Measurements from ENCODE around the gene KIAA1217.

DNA sequence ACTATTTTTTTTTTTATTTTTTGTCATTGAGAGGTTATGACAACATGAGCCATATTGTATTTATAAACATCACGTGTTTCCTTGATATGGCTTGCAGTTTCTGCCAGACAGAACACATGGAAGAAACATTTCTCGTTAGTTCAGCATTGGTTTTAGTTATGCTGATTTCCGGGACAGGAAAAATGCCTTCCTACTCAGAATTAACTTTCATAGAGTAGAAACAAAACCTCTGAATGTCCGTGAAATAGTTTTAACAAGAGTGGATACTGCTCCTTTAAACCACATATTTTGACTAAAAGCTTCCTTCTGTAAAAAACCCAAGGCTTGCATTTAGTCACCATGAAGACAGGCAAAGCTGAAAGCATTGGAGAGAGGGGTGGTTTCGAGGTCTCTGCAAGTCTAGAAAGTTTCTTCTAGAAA lies 240.4 kb downstream of the KIAA1217 start:
- TF ChIP-seq, protein P1, sequence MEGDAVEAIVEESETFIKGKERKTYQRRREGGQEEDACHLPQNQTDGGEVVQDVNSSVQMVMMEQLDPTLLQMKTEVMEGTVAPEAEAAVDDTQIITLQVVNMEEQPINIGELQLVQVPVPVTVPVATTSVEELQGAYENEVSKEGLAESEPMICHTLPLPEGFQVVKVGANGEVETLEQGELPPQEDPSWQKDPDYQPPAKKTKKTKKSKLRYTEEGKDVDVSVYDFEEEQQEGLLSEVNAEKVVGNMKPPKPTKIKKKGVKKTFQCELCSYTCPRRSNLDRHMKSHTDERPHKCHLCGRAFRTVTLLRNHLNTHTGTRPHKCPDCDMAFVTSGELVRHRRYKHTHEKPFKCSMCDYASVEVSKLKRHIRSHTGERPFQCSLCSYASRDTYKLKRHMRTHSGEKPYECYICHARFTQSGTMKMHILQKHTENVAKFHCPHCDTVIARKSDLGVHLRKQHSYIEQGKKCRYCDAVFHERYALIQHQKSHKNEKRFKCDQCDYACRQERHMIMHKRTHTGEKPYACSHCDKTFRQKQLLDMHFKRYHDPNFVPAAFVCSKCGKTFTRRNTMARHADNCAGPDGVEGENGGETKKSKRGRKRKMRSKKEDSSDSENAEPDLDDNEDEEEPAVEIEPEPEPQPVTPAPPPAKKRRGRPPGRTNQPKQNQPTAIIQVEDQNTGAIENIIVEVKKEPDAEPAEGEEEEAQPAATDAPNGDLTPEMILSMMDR (IDR thresholded peaks at IDR 0.05; ENCODE audit: low read depth, low read length, poor library complexity, severe bottlenecking): no peak
- no peak for TF ChIP-seq EZH2phosphoT487 (IDR thresholded peaks at IDR 0.05; ENCODE audit: borderline replicate concordance, low read length)
